H9 (cell line): Measurements from ENCODE around the gene STK32B. TPM values are rescaled to one million over a fixed set of nuclear protein-coding genes. Genes with fewer than 3 reads are reported as not detected.

Experiments
- DNase-seq: peaks from one replicate; pipeline ENCODE4 v3.0.0-alpha.2; 2017
- H2AFZ ChIP-seq: one replicate; pipeline ENCODE4 v1.6.1; 2013; ENCODE audit warnings: mild to moderate bottlenecking, low read length, control low read depth, moderate library complexity
- H2AK5ac ChIP-seq: 2 replicates; pipeline ENCODE4 v1.6.1; 2013; ENCODE audit warnings: low read length, control low read depth, mixed read lengths; ENCODE audit not compliant: insufficient read length
- H2BK120ac ChIP-seq: one replicate; pipeline ENCODE4 v1.6.1; 2013; ENCODE audit warnings: low read depth, mild to moderate bottlenecking, low read length, control low read depth, inconsistent platforms; ENCODE audit not compliant: poor library complexity, severe bottlenecking
- H2BK12ac ChIP-seq: 2 replicates; pipeline ENCODE4 v1.6.1; 2013; ENCODE audit warnings: low read length, control low read depth, mixed read lengths, low read depth; ENCODE audit not compliant: insufficient read length
- H2BK15ac ChIP-seq: 2 replicates; pipeline ENCODE4 v1.6.1; 2013; ENCODE audit warnings: low read depth, low read length, control low read depth
- H2BK20ac ChIP-seq: one replicate; pipeline ENCODE4 v1.6.1; 2013; ENCODE audit warnings: low read depth, mild to moderate bottlenecking, low read length, control low read depth, inconsistent platforms; ENCODE audit not compliant: poor library complexity, severe bottlenecking
- H2BK5ac ChIP-seq: 2 replicates; pipeline ENCODE4 v1.6.1; 2013; ENCODE audit warnings: low read length, control low read depth, mixed read lengths; ENCODE audit not compliant: insufficient read length
- H3K14ac ChIP-seq: 2 replicates; pipeline ENCODE4 v1.6.1; 2013; ENCODE audit warnings: low read length, control low read depth; ENCODE audit not compliant: insufficient read depth
- H3K18ac ChIP-seq: 2 replicates; pipeline ENCODE4 v1.6.1; 2013; ENCODE audit warnings: low read depth, mild to moderate bottlenecking, mixed read lengths, low read length, control low read depth; ENCODE audit not compliant: insufficient read length
- H3K23ac ChIP-seq: 2 replicates; pipeline ENCODE4 v1.6.1; 2013; ENCODE audit warnings: low read length, control low read depth, mixed read lengths, low read depth; ENCODE audit not compliant: insufficient read length
- H3K23me2 ChIP-seq: 2 replicates; pipeline ENCODE4 v1.6.1; 2013; ENCODE audit warnings: low read depth, mild to moderate bottlenecking, mixed read lengths, low read length, control low read depth; ENCODE audit not compliant: insufficient read length, poor library complexity, severe bottlenecking
- H3K27ac ChIP-seq: 2 replicates; pipeline ENCODE4 v1.5.1; 2013; ENCODE audit warnings: low read length, control low read depth, mixed read lengths, low read depth; ENCODE audit not compliant: insufficient read length
- H3K27me3 ChIP-seq: 2 replicates; pipeline ENCODE4 v1.6.1; 2013; ENCODE audit warnings: low read length, control low read depth, inconsistent platforms; ENCODE audit not compliant: insufficient read depth
- H3K4ac ChIP-seq: 2 replicates; pipeline ENCODE4 v1.6.1; 2013; ENCODE audit warnings: low read depth, mild to moderate bottlenecking, control low read depth, inconsistent platforms, low read length, moderate library complexity
- H3K4me1 ChIP-seq: 2 replicates; pipeline ENCODE4 v1.6.1; 2013; ENCODE audit warnings: low read length, control low read depth, inconsistent platforms; ENCODE audit not compliant: insufficient read depth
- H3K4me2 ChIP-seq: 2 replicates; pipeline ENCODE4 v1.6.1; 2013; ENCODE audit warnings: low read length, control low read depth, mixed read lengths; ENCODE audit not compliant: insufficient read length, insufficient read depth
- H3K56ac ChIP-seq: 2 replicates; pipeline ENCODE4 v1.6.1; 2013; ENCODE audit warnings: low read depth, mild to moderate bottlenecking, mixed read lengths, low read length, control low read depth; ENCODE audit not compliant: insufficient read length
- H3K79me1 ChIP-seq: 2 replicates; pipeline ENCODE4 v1.6.1; 2013; ENCODE audit warnings: low read depth, mild to moderate bottlenecking, moderate library complexity, low read length, control low read depth, inconsistent platforms; ENCODE audit not compliant: insufficient read depth, poor library complexity, severe bottlenecking
- H3K79me2 ChIP-seq: 2 replicates; pipeline ENCODE4 v1.6.1; 2013; ENCODE audit warnings: low read length, control low read depth, inconsistent platforms; ENCODE audit not compliant: insufficient read depth
- H3K9ac ChIP-seq: 2 replicates; pipeline ENCODE4 v1.6.1; 2013; ENCODE audit warnings: low read length, control low read depth, mixed read lengths; ENCODE audit not compliant: insufficient read length; ENCODE audit errors: extremely low read depth
- H3K9me3 ChIP-seq: one replicate; pipeline ENCODE4 v1.6.1; 2013; ENCODE audit warnings: low read depth, low read length, inconsistent platforms; ENCODE audit not compliant: control insufficient read depth
- H3T11ph ChIP-seq: one replicate; pipeline ENCODE4 v1.6.1; 2013; ENCODE audit warnings: mild to moderate bottlenecking, low read length, control low read depth, inconsistent platforms
- H4K20me1 ChIP-seq: one replicate; pipeline ENCODE4 v1.6.1; 2013; ENCODE audit not compliant: control insufficient read depth, insufficient read length, insufficient read depth
- H4K5ac ChIP-seq: 2 replicates; pipeline ENCODE4 v1.6.1; 2013; ENCODE audit warnings: low read depth, mild to moderate bottlenecking, mixed read lengths, low read length, control low read depth; ENCODE audit not compliant: insufficient read length
- H4K8ac ChIP-seq: replicated peaks from 2 replicates; pipeline ENCODE4 v1.6.1; 2013; ENCODE audit warnings: low read length, control low read depth, mixed read lengths, low read depth; ENCODE audit not compliant: insufficient read length
- H4K91ac ChIP-seq: 2 replicates; pipeline ENCODE4 v1.6.1; 2013; ENCODE audit warnings: low read depth, mild to moderate bottlenecking, moderate library complexity, mixed read lengths, low read length, control low read depth; ENCODE audit not compliant: insufficient read length
- H3K27ac Mint-ChIP-seq, 3 experiments: 2 replicates in 2 of 3; 3 replicates in 1 of 3; pipeline ENCODE4 v1.8.0; 2020 to 2021; ENCODE audit warnings: mixed read lengths in 3 of 3, mild to moderate bottlenecking in 1 of 3, moderate library complexity in 1 of 3
- H3K27me3 Mint-ChIP-seq: 2 replicates; pipeline ENCODE4 v1.8.0; 2021; ENCODE audit warnings: low read depth, mild to moderate bottlenecking, moderate library complexity, mixed read lengths
- H3K36me3 Mint-ChIP-seq, 3 experiments: 2 replicates in 2 of 3; 3 replicates in 1 of 3; pipeline ENCODE4 v1.8.0; 2020 to 2021; ENCODE audit warnings: low read depth in 3 of 3, mixed read lengths in 3 of 3; ENCODE audit not compliant: insufficient read depth in 1 of 3
- H3K4me1 Mint-ChIP-seq, 2 experiments: 2 replicates each; pipeline ENCODE4 v1.8.0; 2020; ENCODE audit warnings: mixed read lengths in 2 of 2
- H3K4me3 Mint-ChIP-seq, 2 experiments: 2 replicates in 1 of 2; 3 replicates in 1 of 2; pipeline ENCODE4 v1.8.0; 2020 to 2021; ENCODE audit warnings: mild to moderate bottlenecking in 2 of 2, mixed read lengths in 2 of 2, moderate library complexity in 1 of 2
- H3K9me3 Mint-ChIP-seq, 2 experiments: 2 replicates in 1 of 2; 3 replicates in 1 of 2; pipeline ENCODE4 v1.8.0; 2020; ENCODE audit warnings: mild to moderate bottlenecking in 2 of 2, mixed read lengths in 2 of 2, moderate library complexity in 1 of 2
- CTCF ChIP-seq: fragments of 200-600 bp; sonication (generic); conservative IDR thresholded peaks from 3 replicates; pipeline ENCODE4 v1.8.0; 2021; ENCODE audit warnings: antibody characterized with exemption, mild to moderate bottlenecking
- WGBS: extraction: QIAGEN DNeasy Blood & Tissue Kit; methylation state at CpG from one replicate; pipeline ENCODE4 v1.1.7; 2013; ENCODE audit warnings: missing lambda C conversion rate, low lambda C conversion rate, mixed read lengths; ENCODE audit not compliant: insufficient read length; ENCODE audit errors: extremely low coverage; 5-methylcytosine and 5-hydroxymethylcytosine counted together
- total RNA-seq: library from RNA; stranded (reverse); gene quantifications from 2 replicates; pipeline ENCODE4 v1.2.1, GENCODE V29; 2021

STK32B gene
- total RNA-seq, 1 experiment from 2014 or later = 1.0 TPM

- Histone ChIP-seq H3K27ac (no peak overlapping the region), H3K79me2 (no peaks in the 10 kb centered on the region), H2BK15ac (no peak overlapping the region; the same call in 1 of the 2 replicates), H3K9ac (no peak overlapping the region), H3K56ac (no peak overlapping the region), H4K20me1 (no peaks in the 10 kb centered on the region), H3K23ac (no peak overlapping the region), H3K4me1 (no peaks in the 10 kb centered on the region), H3K79me1 (no peaks in the 10 kb centered on the region), H2AFZ (no peak overlapping the region), H3K18ac (no peak overlapping the region), H4K8ac (no peak overlapping the region), H2BK20ac (no peak overlapping the region), H2BK12ac (no peak overlapping the region), H2AK5ac (no peak overlapping the region), H3K23me2 (no peaks in the 10 kb centered on the region), H3T11ph (no peak overlapping the region), H3K4ac (no peak overlapping the region), H2BK5ac (no peak overlapping the region), H3K4me2 (no peak overlapping the region), H3K9me3 (no peaks in the 10 kb centered on the region), H4K5ac (no peak overlapping the region), H4K91ac (no peak overlapping the region), H2BK120ac (no peak overlapping the region), H3K27me3 (peaks cover 6% of the 10 kb centered on the region; the same call in 1 of the 2 replicates), H3K14ac (no peak overlapping the region; the same call in 1 of the 2 replicates)
- peaks cover 41% of the 10 kb centered on the region for H3K27me3 Mint-ChIP-seq
- H3K4me3 Mint-ChIP-seq = no peak overlapping the region
- H3K4me1 Mint-ChIP-seq = peaks cover 12 to 19% of the 10 kb centered on the region in 2 experiments
- no peaks in the 10 kb centered on the region; a peak in 2 of 5 replicates for H3K9me3 Mint-ChIP-seq
- H3K36me3 Mint-ChIP-seq = no peaks in the 10 kb centered on the region
- DNase-seq = no peak
- no peak overlapping the region for H3K27ac Mint-ChIP-seq
- no peak for TF ChIP-seq CTCF
- no CpG with 5 or more reads among the region's 1 CpG for WGBS
Measured at GRCh38 chr4:5020341-5020740, 30.9 kb upstream of the STK32B start.
